Activated CD8-positive, alpha-beta T cell treated with anti-CD3 and anti-CD28 coated beads for 36 hours (primary cell): ENCODE data around the gene STK24. TPM values are rescaled to one million over a fixed set of nuclear protein-coding genes. Genes with fewer than 3 reads are reported as not detected.

ENCODE experiments used
- ATAC-seq: fragments of 200-7000 bp; cut with Tn5 transposase; one replicate; pipeline ENCODE4 v1.10.0; 2021; ENCODE audit warnings: mild to moderate bottlenecking, moderate library complexity
- CTCF ChIA-PET: fragments of 350-600 bp; sonication (Branson Sonifier 250); formaldehyde crosslinking; loops from one replicate; lab custom pipeline; 2021; ENCODE audit warnings: antibody characterized with exemption; lab: Charles Lee
- POLR2A ChIA-PET: fragments of 350-600 bp; sonication (Branson Sonifier 250); formaldehyde crosslinking; loops from one replicate; lab custom pipeline; 2021; ENCODE audit warnings: antibody characterized with exemption; lab: Charles Lee
- DNase-seq: peaks from one replicate; pipeline ENCODE4 v3.0.0-alpha.2; 2020
- H3K27ac Mint-ChIP-seq: one replicate; pipeline ENCODE4 v1.8.0; 2021; ENCODE audit warnings: mild to moderate bottlenecking, mixed read lengths
- H3K27me3 Mint-ChIP-seq: one replicate; pipeline ENCODE4 v1.8.0; 2021; ENCODE audit warnings: mixed read lengths
- H3K36me3 Mint-ChIP-seq: one replicate; pipeline ENCODE4 v1.8.0; 2021; ENCODE audit warnings: low read depth, mixed read lengths
- H3K4me1 Mint-ChIP-seq: one replicate; pipeline ENCODE4 v1.8.0; 2021; ENCODE audit warnings: low read depth, mixed read lengths
- H3K4me3 Mint-ChIP-seq: one replicate; pipeline ENCODE4 v1.8.0; 2021; ENCODE audit warnings: mild to moderate bottlenecking, moderate library complexity, mixed read lengths
- H3K9me3 Mint-ChIP-seq: one replicate; pipeline ENCODE4 v1.8.0; 2021; ENCODE audit warnings: mixed read lengths
- intact Hi-C: fragments of 100-400 bp; cut with micrococcal nuclease; formaldehyde crosslinking; loops from one replicate; pipeline ENCODE4 v1.10.0; 2022
- total RNA-seq, 2 experiments: library from RNA; stranded (reverse); gene quantifications; one replicate each; pipeline ENCODE4 v1.2.3, GENCODE V29; 2021
- TF ChIP-seq, protein P1 (sequence below): fragments of 200-600 bp; IDR thresholded peaks from one replicate; pipeline ENCODE4 v1.8.0; 2022; ENCODE audit warnings: antibody characterized with exemption, mild to moderate bottlenecking

The STK24 gene
- total RNA-seq, 2 experiments from 2014 or later: 118 TPM

DNA sequence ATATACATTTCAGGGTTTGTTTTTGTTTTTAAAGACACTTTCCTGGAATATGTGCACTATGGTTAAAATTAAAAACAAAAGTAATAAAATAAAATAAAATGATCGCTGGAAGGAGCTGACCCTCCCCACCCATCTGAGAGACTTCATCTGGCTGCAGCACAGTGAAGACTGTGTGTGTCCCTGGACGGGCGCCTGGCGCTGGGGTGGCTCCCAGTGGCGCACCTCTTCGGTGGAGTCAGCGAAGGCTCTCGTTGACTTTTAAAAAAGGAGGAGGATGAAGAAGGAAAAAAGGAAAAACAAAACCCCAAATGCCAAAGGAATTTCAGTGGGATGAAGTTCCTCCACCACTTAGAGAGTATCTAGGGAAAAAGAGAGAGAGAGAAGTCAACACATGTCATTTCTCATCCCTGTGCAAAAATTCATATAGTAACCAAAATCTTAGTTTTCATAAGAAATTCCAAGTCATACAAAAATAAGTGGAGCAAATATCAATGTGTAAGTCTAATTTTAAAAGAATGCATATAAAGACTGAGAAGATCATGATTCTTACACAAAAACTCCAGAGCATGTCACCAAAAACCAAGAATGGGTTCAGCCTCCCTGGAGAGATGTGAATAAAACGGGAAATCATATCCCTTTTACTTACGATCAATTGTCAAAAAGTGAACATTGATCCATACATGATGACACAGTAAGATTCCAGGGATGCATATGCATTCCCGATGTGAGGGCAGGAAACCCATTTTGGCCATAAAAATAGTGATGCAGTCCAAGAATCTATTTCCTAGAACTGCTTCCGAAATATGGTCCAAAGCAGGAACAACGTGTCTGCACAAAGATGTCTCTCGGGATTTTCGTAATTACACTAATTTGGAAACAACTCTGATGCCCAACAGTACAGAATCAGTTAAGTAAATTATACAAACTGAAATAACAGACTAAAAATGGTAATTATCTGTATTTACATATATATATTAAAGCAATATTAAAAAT, 123.8 kb downstream of the STK24 start:
- POLR2A ChIA-PET: no interaction called here

GRCh38 chr13:98451676-98452470, 125.0 kb downstream of the STK24 start:
- intact Hi-C loops: no loop called here
- Mint-ChIP-seq H3K36me3 (peaks cover 37% of the 10 kb centered on the region), H3K27me3 (no peaks in the 10 kb centered on the region), H3K27ac (peak overlapping the region; percentile 26), H3K4me3 (no peak overlapping the region), H3K9me3 (no peaks in the 10 kb centered on the region), H3K4me1 (peaks cover 23% of the 10 kb centered on the region)
- POLR2A ChIA-PET: interaction anchor here (0.8 to 1.0 kb wide), 2 partner anchors 16 to 124 kb away, joined by 3 read pairs; no protein-coding TSS in a partner anchor
- CTCF ChIA-PET: interaction anchor here (1.0 to 3.7 kb wide), 5 partner anchors 14 to 365 kb away, joined by 3 to 34 read pairs (median 5); no protein-coding TSS in a partner anchor
- TF ChIP-seq, protein P1, sequence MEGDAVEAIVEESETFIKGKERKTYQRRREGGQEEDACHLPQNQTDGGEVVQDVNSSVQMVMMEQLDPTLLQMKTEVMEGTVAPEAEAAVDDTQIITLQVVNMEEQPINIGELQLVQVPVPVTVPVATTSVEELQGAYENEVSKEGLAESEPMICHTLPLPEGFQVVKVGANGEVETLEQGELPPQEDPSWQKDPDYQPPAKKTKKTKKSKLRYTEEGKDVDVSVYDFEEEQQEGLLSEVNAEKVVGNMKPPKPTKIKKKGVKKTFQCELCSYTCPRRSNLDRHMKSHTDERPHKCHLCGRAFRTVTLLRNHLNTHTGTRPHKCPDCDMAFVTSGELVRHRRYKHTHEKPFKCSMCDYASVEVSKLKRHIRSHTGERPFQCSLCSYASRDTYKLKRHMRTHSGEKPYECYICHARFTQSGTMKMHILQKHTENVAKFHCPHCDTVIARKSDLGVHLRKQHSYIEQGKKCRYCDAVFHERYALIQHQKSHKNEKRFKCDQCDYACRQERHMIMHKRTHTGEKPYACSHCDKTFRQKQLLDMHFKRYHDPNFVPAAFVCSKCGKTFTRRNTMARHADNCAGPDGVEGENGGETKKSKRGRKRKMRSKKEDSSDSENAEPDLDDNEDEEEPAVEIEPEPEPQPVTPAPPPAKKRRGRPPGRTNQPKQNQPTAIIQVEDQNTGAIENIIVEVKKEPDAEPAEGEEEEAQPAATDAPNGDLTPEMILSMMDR: no peak
- no peak for DNase-seq
- no peak for ATAC-seq

More for the DNA sequence above, 123.8 kb downstream of the STK24 start:
- peaks cover 23% of the 10 kb centered on the region for H3K4me1 Mint-ChIP-seq
- no peaks in the 10 kb centered on the region for H3K9me3 Mint-ChIP-seq
- H3K4me3 Mint-ChIP-seq: no peak overlapping the region
- CTCF ChIA-PET: interaction anchor here (3.7 kb wide), 1 partner anchor 13 kb away, joined by 18 read pairs; no protein-coding TSS in a partner anchor
- no peak overlapping the region for H3K27ac Mint-ChIP-seq
- H3K36me3 Mint-ChIP-seq: peaks cover 47% of the 10 kb centered on the region
- no peak for DNase-seq
- ATAC-seq: no peak
- H3K27me3 Mint-ChIP-seq: no peaks in the 10 kb centered on the region
- TF ChIP-seq, protein P1: no peak
- intact Hi-C loops: no loop called here

DNA sequence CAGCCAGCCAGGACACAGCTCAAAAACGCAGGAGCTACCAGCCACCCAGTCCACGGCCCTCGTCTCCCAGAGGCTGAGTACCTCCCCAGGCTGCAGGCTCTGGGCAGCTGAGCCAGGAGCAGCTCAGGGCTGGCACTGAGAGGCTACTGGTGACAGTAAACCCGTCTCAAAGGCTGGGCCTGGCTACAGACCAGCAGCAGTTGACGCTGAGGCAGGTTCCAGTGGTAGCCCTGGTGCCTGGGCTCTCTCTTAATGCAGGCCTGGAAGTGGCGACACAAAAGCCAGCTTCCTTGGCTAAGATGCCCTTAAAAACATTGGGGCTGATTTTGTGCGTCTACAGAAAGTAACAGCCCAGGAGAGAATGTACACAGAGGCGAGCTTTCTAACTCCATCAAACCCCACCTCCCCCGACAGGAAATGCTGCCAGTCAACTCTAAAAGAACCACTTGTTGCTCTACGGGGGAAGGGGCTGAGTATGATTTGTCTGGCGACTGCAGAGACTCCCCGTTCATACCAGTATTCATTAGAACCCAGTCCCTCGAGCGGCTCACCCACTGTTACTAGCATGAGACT, 126.3 kb downstream of the STK24 start:
- H3K36me3 Mint-ChIP-seq: peaks cover 26% of the 10 kb centered on the region
- CTCF ChIA-PET: interaction anchor here (1.0 to 3.7 kb wide), 7 partner anchors 13 to 223 kb away, joined by 3 to 34 read pairs (median 5); no protein-coding TSS in a partner anchor
- H3K27ac Mint-ChIP-seq: peak overlapping the region; percentile 26
- TF ChIP-seq, protein P1: no peak
- peaks cover 29% of the 10 kb centered on the region for H3K4me1 Mint-ChIP-seq
- peak; percentile 68 for ATAC-seq
- H3K4me3 Mint-ChIP-seq: no peak overlapping the region
- peak; percentile 47 for DNase-seq
- POLR2A ChIA-PET: interaction anchor here (1.0 to 1.1 kb wide), 3 partner anchors 10 to 125 kb away, joined by 3 read pairs; no protein-coding TSS in a partner anchor
- H3K27me3 Mint-ChIP-seq: no peaks in the 10 kb centered on the region
- H3K9me3 Mint-ChIP-seq: no peaks in the 10 kb centered on the region
- intact Hi-C loops: no loop called here

GRCh38 chr13:98450026-98450425, 126.9 kb downstream of the STK24 start:
- Mint-ChIP-seq H3K9me3 (no peaks in the 10 kb centered on the region), H3K27me3 (no peaks in the 10 kb centered on the region), H3K27ac (peak overlapping the region; percentile 23), H3K4me1 (peaks cover 34% of the 10 kb centered on the region), H3K36me3 (peaks cover 24% of the 10 kb centered on the region), H3K4me3 (no peak overlapping the region)
- ChIA-PET POLR2A (interaction anchor here (0.7 to 1.1 kb wide), 3 partner anchors 10 to 99 kb away, joined by 3 read pairs; no protein-coding TSS in a partner anchor), CTCF (interaction anchor here (1.0 to 3.7 kb wide), 5 partner anchors 13 to 223 kb away, joined by 3 to 34 read pairs (median 6); no protein-coding TSS in a partner anchor)
- TF ChIP-seq, protein P1: no peak
- intact Hi-C loops: no loop called here
- DNase-seq (no peak), ATAC-seq (no peak)
